IMR-90 (cell line): ENCODE data around the gene PPP1R27.

Experiments used
- CEBPB ChIP-seq: IDR thresholded peaks from 2 replicates; pipeline ENCODE4 v1.6.1; 2012; ENCODE audit warnings: low read depth, low read length, improper control_type of control experiment
- CTCF ChIP-seq: conservative IDR thresholded peaks from 2 replicates; pipeline ENCODE4 v1.5.1; 2012; ENCODE audit warnings: mild to moderate bottlenecking, low read depth, low read length, improper control_type of control experiment
- MAFK ChIP-seq: IDR thresholded peaks from 2 replicates; pipeline ENCODE4 v1.6.1; 2012; ENCODE audit warnings: low read depth, low read length, improper control_type of control experiment
- MAZ ChIP-seq: IDR thresholded peaks from 2 replicates; pipeline ENCODE4 v1.6.1; 2012; ENCODE audit warnings: low read depth, mild to moderate bottlenecking, low read length, improper control_type of control experiment, moderate library complexity, borderline replicate concordance
- MXI1 ChIP-seq: IDR thresholded peaks from 2 replicates; pipeline ENCODE4 v1.6.1; 2012; ENCODE audit warnings: low read depth, mild to moderate bottlenecking, low read length, moderate library complexity, borderline replicate concordance
- NFE2L2 ChIP-seq: fragments of 150-350 bp; IDR thresholded peaks from 2 replicates; pipeline ENCODE4 v1.6.1; 2016; ENCODE audit warnings: low read depth, mild to moderate bottlenecking, low read length
- POLR2A ChIP-seq: IDR thresholded peaks from 2 replicates; pipeline ENCODE4 v1.6.1; 2012; ENCODE audit warnings: mild to moderate bottlenecking, low read depth, low read length
- RAD21 ChIP-seq: IDR thresholded peaks from 2 replicates; pipeline ENCODE4 v1.6.1; 2012; ENCODE audit warnings: low read length, improper control_type of control experiment
- USF2 ChIP-seq: fragments of 150-350 bp; IDR thresholded peaks from 2 replicates; pipeline ENCODE4 v1.6.1; 2017; ENCODE audit warnings: mild to moderate bottlenecking, antibody characterized with exemption, low read length, low read depth

GRCh38 chr17:81840826-81841778 is 6.3 kb upstream of the PPP1R27 start:
- TF ChIP-seq CTCF (no peak), POLR2A (no peak), RAD21 (no peak), CEBPB (no peak), USF2 (no peak), MXI1 (no peak), MAFK (no peak), NFE2L2 (no peak), MAZ (no peak)
